ENCODE measurements around the gene ANKRD62.

The ANKRD62 gene

GRCh38 chr18:12098374-12098773 lies 4.7 kb downstream of the ANKRD62 start:
- no peak for DNase-seq
- Histone ChIP-seq H3K4me3 (ENCODE audit: control insufficient read depth in 1 of 7, extremely low read depth in 1 of 7, insufficient read depth in 4 of 7, low read depth in 2 of 7, low read length in 6 of 7) (no peak overlapping the region), H3K36me3 (ENCODE audit: control insufficient read depth in 4 of 4, insufficient read depth in 4 of 4, low read length in 3 of 4) (no peaks in the 10 kb centered on the region), H3K9me3 (ENCODE audit: control extremely low read depth in 1 of 5, control insufficient read depth in 4 of 5, insufficient read depth in 2 of 5, low read depth in 1 of 5, low read length in 4 of 5) (no peaks in the 10 kb centered on the region), H3K27me3 (replicated peaks in 2 of 5; ENCODE audit: control insufficient read depth in 4 of 5, insufficient read depth in 5 of 5, low read length in 4 of 5) (no peaks in the 10 kb centered on the region), H3K27ac (ENCODE audit: insufficient read depth in 1 of 2, low read depth in 1 of 2, low read length in 2 of 2, poor library complexity in 1 of 2, severe bottlenecking in 2 of 2) (no peak overlapping the region), H3K4me1 (ENCODE audit: control extremely low read depth in 1 of 4, control insufficient read depth in 4 of 4, insufficient read depth in 4 of 4, low read length in 3 of 4) (no peaks in the 10 kb centered on the region)
- 100% methylated on average over 2 of the region's 5 CpGs for WGBS (ENCODE audit: insufficient coverage)
- ChIA-PET POLR2A (no interaction called here), CTCF (no interaction called here)

GRCh38 chr18:12099160-12099559 lies 5.5 kb downstream of the ANKRD62 start:
- Histone ChIP-seq H3K27me3 (replicated peaks in 2 of 5; ENCODE audit: control insufficient read depth in 4 of 5, insufficient read depth in 5 of 5, low read length in 4 of 5) (no peaks in the 10 kb centered on the region), H3K4me1 (ENCODE audit: control extremely low read depth in 1 of 4, control insufficient read depth in 4 of 4, insufficient read depth in 4 of 4, low read length in 3 of 4) (no peaks in the 10 kb centered on the region), H3K4me3 (ENCODE audit: control insufficient read depth in 1 of 7, extremely low read depth in 1 of 7, insufficient read depth in 4 of 7, low read depth in 2 of 7, low read length in 6 of 7) (no peak overlapping the region), H3K9me3 (ENCODE audit: control extremely low read depth in 1 of 5, control insufficient read depth in 4 of 5, insufficient read depth in 2 of 5, low read depth in 1 of 5, low read length in 4 of 5) (no peaks in the 10 kb centered on the region), H3K27ac (ENCODE audit: insufficient read depth in 1 of 2, low read depth in 1 of 2, low read length in 2 of 2, poor library complexity in 1 of 2, severe bottlenecking in 2 of 2) (no peak overlapping the region), H3K36me3 (ENCODE audit: control insufficient read depth in 4 of 4, insufficient read depth in 4 of 4, low read length in 3 of 4) (no peaks in the 10 kb centered on the region)
- no peak for DNase-seq
- CTCF ChIA-PET, result no interaction called here
- POLR2A ChIA-PET, result no interaction called here

DNA sequence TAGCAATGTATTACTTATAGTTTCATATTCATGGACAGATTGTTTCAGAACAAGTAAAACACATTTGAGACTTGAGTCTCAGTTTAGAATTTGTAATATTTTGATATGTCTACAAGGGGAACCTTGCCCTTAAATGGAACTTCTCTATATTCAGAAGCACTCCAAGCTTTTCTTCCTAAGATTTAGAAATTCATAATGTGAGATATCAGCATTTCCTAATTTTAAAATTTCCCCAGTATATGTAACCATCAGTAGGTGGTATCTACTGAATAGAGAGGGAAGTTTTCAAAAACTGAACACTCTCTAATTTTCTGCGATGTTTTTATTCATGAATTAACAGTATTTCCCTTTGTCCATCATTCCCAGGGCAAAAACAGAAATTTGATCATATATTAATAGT lies 7.6 kb downstream of the ANKRD62 start:
- CTCF ChIA-PET, result no interaction called here
- no peak for DNase-seq
- no peaks in the 10 kb centered on the region for H3K9me3 ChIP-seq (ENCODE audit: control extremely low read depth in 1 of 5, control insufficient read depth in 4 of 5, insufficient read depth in 2 of 5, low read depth in 1 of 5, low read length in 4 of 5)
- POLR2A ChIA-PET, result no interaction called here
- no peaks in the 10 kb centered on the region for H3K27me3 ChIP-seq (replicated peaks in 2 of 5; ENCODE audit: control insufficient read depth in 4 of 5, insufficient read depth in 5 of 5, low read length in 4 of 5)
- no peak overlapping the region for H3K4me3 ChIP-seq (ENCODE audit: control insufficient read depth in 1 of 7, extremely low read depth in 1 of 7, insufficient read depth in 4 of 7, low read depth in 2 of 7, low read length in 6 of 7)
- WGBS (ENCODE audit: insufficient coverage), result no CpG with 5 or more reads among the region's 1 CpG
- H3K4me1 ChIP-seq (ENCODE audit: control extremely low read depth in 1 of 4, control insufficient read depth in 4 of 4, insufficient read depth in 4 of 4, low read length in 3 of 4), result no peaks in the 10 kb centered on the region
- H3K27ac ChIP-seq (ENCODE audit: insufficient read depth in 1 of 2, low read depth in 1 of 2, low read length in 2 of 2, poor library complexity in 1 of 2, severe bottlenecking in 2 of 2), result no peak overlapping the region
- no peaks in the 10 kb centered on the region for H3K36me3 ChIP-seq (ENCODE audit: control insufficient read depth in 4 of 4, insufficient read depth in 4 of 4, low read length in 3 of 4)

GRCh38 chr18:12102136-12102842 lies 8.6 kb downstream of the ANKRD62 start:
- ChIA-PET CTCF (no interaction called here), POLR2A (no interaction called here)
- no peak for DNase-seq
- Histone ChIP-seq H3K4me3 (ENCODE audit: control insufficient read depth in 1 of 7, extremely low read depth in 1 of 7, insufficient read depth in 4 of 7, low read depth in 2 of 7, low read length in 6 of 7) (no peak overlapping the region), H3K9me3 (ENCODE audit: control extremely low read depth in 1 of 5, control insufficient read depth in 4 of 5, insufficient read depth in 2 of 5, low read depth in 1 of 5, low read length in 4 of 5) (no peaks in the 10 kb centered on the region), H3K4me1 (ENCODE audit: control extremely low read depth in 1 of 4, control insufficient read depth in 4 of 4, insufficient read depth in 4 of 4, low read length in 3 of 4) (no peaks in the 10 kb centered on the region), H3K36me3 (ENCODE audit: control insufficient read depth in 4 of 4, insufficient read depth in 4 of 4, low read length in 3 of 4) (no peaks in the 10 kb centered on the region), H3K27ac (ENCODE audit: insufficient read depth in 1 of 2, low read depth in 1 of 2, low read length in 2 of 2, poor library complexity in 1 of 2, severe bottlenecking in 2 of 2) (no peak overlapping the region), H3K27me3 (replicated peaks in 2 of 5; ENCODE audit: control insufficient read depth in 4 of 5, insufficient read depth in 5 of 5, low read length in 4 of 5) (no peaks in the 10 kb centered on the region)
- 81% methylated on average over 9 of the region's 13 CpGs for WGBS (ENCODE audit: insufficient coverage)

DNA sequence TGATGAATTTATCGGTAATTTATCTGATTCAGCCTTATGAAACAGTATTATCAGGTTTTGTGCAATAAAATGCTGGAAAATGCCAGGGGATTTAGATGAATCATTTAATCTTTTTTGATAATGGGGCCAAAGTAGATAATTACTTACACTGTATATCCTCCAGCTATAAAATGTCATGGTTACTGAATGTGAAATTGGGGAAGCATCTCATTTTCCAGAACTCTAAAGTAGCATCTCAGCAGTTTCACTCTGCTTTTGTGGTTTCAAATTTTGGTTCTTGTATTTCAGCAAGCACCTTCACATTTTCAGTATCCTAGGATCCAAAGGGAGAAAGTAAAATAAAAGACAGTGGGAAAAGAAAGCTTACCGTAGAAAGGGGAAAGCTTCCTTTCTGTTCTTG lies 12.8 kb downstream of the ANKRD62 start:
- H3K36me3 ChIP-seq (ENCODE audit: control insufficient read depth in 4 of 4, insufficient read depth in 4 of 4, low read length in 3 of 4), result no peaks in the 10 kb centered on the region
- no peak overlapping the region for H3K4me3 ChIP-seq (ENCODE audit: control insufficient read depth in 1 of 7, extremely low read depth in 1 of 7, insufficient read depth in 4 of 7, low read depth in 2 of 7, low read length in 6 of 7)
- no peak for DNase-seq
- ChIA-PET POLR2A (no interaction called here), CTCF (no interaction called here)
- H3K27ac ChIP-seq (ENCODE audit: insufficient read depth in 1 of 2, low read depth in 1 of 2, low read length in 2 of 2, poor library complexity in 1 of 2, severe bottlenecking in 2 of 2), result no peak overlapping the region
- 86% methylated on average over 1 of the region's 2 CpGs for WGBS (ENCODE audit: insufficient coverage)
- no peaks in the 10 kb centered on the region for H3K9me3 ChIP-seq (ENCODE audit: control extremely low read depth in 1 of 5, control insufficient read depth in 4 of 5, insufficient read depth in 2 of 5, low read depth in 1 of 5, low read length in 4 of 5)
- no peaks in the 10 kb centered on the region for H3K27me3 ChIP-seq (replicated peaks in 2 of 5; ENCODE audit: control insufficient read depth in 4 of 5, insufficient read depth in 5 of 5, low read length in 4 of 5)
- H3K4me1 ChIP-seq (ENCODE audit: control extremely low read depth in 1 of 4, control insufficient read depth in 4 of 4, insufficient read depth in 4 of 4, low read length in 3 of 4), result no peaks in the 10 kb centered on the region

DNA sequence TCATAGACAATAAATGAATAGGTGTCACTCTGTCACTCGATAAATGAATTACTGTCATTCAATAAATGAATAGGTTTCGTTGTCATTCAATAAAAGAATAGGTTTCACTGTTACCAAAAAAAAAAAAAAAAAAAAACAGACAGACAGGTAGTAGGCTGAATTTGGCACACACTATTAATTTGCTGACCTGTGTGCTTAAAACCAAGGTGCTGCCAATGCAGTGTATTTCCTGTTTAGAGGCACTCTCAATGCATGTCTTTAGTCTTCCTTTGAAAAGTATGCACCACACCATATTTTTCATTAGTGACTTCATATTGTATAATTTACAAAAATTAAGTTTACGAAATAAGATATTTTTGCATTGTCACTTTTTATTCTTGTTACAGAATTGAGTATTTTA lies 16.2 kb downstream of the ANKRD62 start:
- DNase-seq, result no peak
- ChIA-PET CTCF (no interaction called here), POLR2A (no interaction called here)
- Histone ChIP-seq H3K4me3 (ENCODE audit: control insufficient read depth in 1 of 7, extremely low read depth in 1 of 7, insufficient read depth in 4 of 7, low read depth in 2 of 7, low read length in 6 of 7) (no peak overlapping the region), H3K27me3 (replicated peaks in 2 of 5; ENCODE audit: control insufficient read depth in 4 of 5, insufficient read depth in 5 of 5, low read length in 4 of 5) (peaks cover 0 to 2% (median 0%) of the 10 kb centered on the region in 5 experiments), H3K4me1 (ENCODE audit: control extremely low read depth in 1 of 4, control insufficient read depth in 4 of 4, insufficient read depth in 4 of 4, low read length in 3 of 4) (no peaks in the 10 kb centered on the region), H3K9me3 (ENCODE audit: control extremely low read depth in 1 of 5, control insufficient read depth in 4 of 5, insufficient read depth in 2 of 5, low read depth in 1 of 5, low read length in 4 of 5) (no peaks in the 10 kb centered on the region), H3K27ac (ENCODE audit: insufficient read depth in 1 of 2, low read depth in 1 of 2, low read length in 2 of 2, poor library complexity in 1 of 2, severe bottlenecking in 2 of 2) (no peak overlapping the region), H3K36me3 (ENCODE audit: control insufficient read depth in 4 of 4, insufficient read depth in 4 of 4, low read length in 3 of 4) (no peaks in the 10 kb centered on the region)
- 100% methylated on average over 1 of the region's 3 CpGs for WGBS (ENCODE audit: insufficient coverage)

- CTCF ChIA-PET, result no interaction called here
- H3K9me3 ChIP-seq (ENCODE audit: control extremely low read depth in 1 of 5, control insufficient read depth in 4 of 5, insufficient read depth in 2 of 5, low read depth in 1 of 5, low read length in 4 of 5), result no peaks in the 10 kb centered on the region
- H3K4me1 ChIP-seq (ENCODE audit: control extremely low read depth in 1 of 4, control insufficient read depth in 4 of 4, insufficient read depth in 4 of 4, low read length in 3 of 4), result no peaks in the 10 kb centered on the region
- H3K27ac ChIP-seq (ENCODE audit: insufficient read depth in 1 of 2, low read depth in 1 of 2, low read length in 2 of 2, poor library complexity in 1 of 2, severe bottlenecking in 2 of 2), result no peak overlapping the region
- H3K27me3 ChIP-seq (replicated peaks in 2 of 5; ENCODE audit: control insufficient read depth in 4 of 5, insufficient read depth in 5 of 5, low read length in 4 of 5), result peaks cover 0 to 4% (median 0%) of the 10 kb centered on the region in 5 experiments
- WGBS (ENCODE audit: insufficient coverage), result 100% methylated on average over 1 of the region's 5 CpGs
- DNase-seq, result no peak
- H3K36me3 ChIP-seq (ENCODE audit: control insufficient read depth in 4 of 4, insufficient read depth in 4 of 4, low read length in 3 of 4), result no peaks in the 10 kb centered on the region
- no peak overlapping the region for H3K4me3 ChIP-seq (ENCODE audit: control insufficient read depth in 1 of 7, extremely low read depth in 1 of 7, insufficient read depth in 4 of 7, low read depth in 2 of 7, low read length in 6 of 7)
- POLR2A ChIA-PET, result no interaction called here
Observed at GRCh38 chr18:12113999-12114646, 20.5 kb downstream of the ANKRD62 start.
